ENCODE data around the gene GABRD. TPM values are rescaled to one million over a fixed set of nuclear protein-coding genes. Genes with fewer than 3 reads are reported as not detected.

GABRD gene
- total and polyA plus RNA-seq, 10 of the 15 experiments (the other 5 are each of a cell fraction or from before 2014, with no cell fraction given): not detected

- intact Hi-C loops (cut with micrococcal nuclease; ENCODE audit: unreplicated experiment): no loop called here
- Histone ChIP-seq H3K9ac (ENCODE audit: control insufficient read depth, insufficient read depth, low read length) (no peak overlapping the region), H2AFZ (ENCODE audit: control insufficient read depth, low read depth, low read length) (no peak overlapping the region), H3K4me1 (ENCODE audit: control insufficient read depth, insufficient read depth, low read length) (no peaks in the 10 kb centered on the region), H3K9me3 (replicated peaks; ENCODE audit: control insufficient read depth, insufficient read depth, low read length) (no peaks in the 10 kb centered on the region), H3K36me3 (ENCODE audit: control insufficient read depth in 2 of 2, insufficient read depth in 2 of 2, low read length in 1 of 2) (no peaks in the 10 kb centered on the region), H3K27me3 (replicated peaks in 1 of 2; ENCODE audit: control insufficient read depth in 2 of 2, insufficient read depth in 2 of 2, low read length in 1 of 2) (no peaks in the 10 kb centered on the region), H3K79me2 (ENCODE audit: control insufficient read depth, insufficient read depth, low read length) (no peaks in the 10 kb centered on the region), H3K27ac (ENCODE audit: control insufficient read depth, insufficient read depth) (no peak overlapping the region), H4K20me1 (ENCODE audit: control insufficient read depth, insufficient read depth) (no peaks in the 10 kb centered on the region), H3K4me2 (ENCODE audit: control insufficient read depth, insufficient read depth) (no peak overlapping the region), H3K4me3 (no peak overlapping the region)
- POLR2A ChIA-PET: no interaction called here
- ATAC-seq (no peak), FAIRE-seq (no peak), DNase-seq (ENCODE audit: low read depth, low spot score) (no peak)
- no TSS peak for BruUV-seq (replicated peaks)
- CTCF ChIA-PET: interaction anchor here (1.1 kb wide), 1 partner anchor 11 kb away, joined by 3 read pairs; no protein-coding TSS in a partner anchor
- RAD21 ChIA-PET (ENCODE audit: unreplicated experiment): no interaction called here
- in situ Hi-C loops (cut with MboI): no loop called here
- 90% methylated on average over 28 of the region's 29 CpGs for WGBS (ENCODE audit: insufficient coverage, insufficient replicate concordance, low lambda C conversion rate, missing lambda C conversion rate)
- TF ChIP-seq RBBP5 (conservative IDR thresholded peaks at IDR 0.05) (no peak), ZNF274 (IDR thresholded peaks at IDR 0.05; ENCODE audit: insufficient read depth, insufficient read length) (no peak), ELK1 (IDR thresholded peaks at IDR 0.05; ENCODE audit: low read depth, low read length) (no peak), RUNX3 (IDR thresholded peaks at IDR 0.05; ENCODE audit: low read length) (no peak), SMAD5 (IDR thresholded peaks at IDR 0.05; ENCODE audit: low read depth) (no peak), JUND (IDR thresholded peaks at IDR 0.05; ENCODE audit: low read depth, low read length) (no peak), EED (IDR thresholded peaks at IDR 0.05; ENCODE audit: low read depth) (no peak), HDGF (IDR thresholded peaks at IDR 0.05) (no peak), ZNF622 (IDR thresholded peaks at IDR 0.05) (no peak), CBX5 (IDR thresholded peaks at IDR 0.05; ENCODE audit: low read depth) (no peak), CEBPZ (IDR thresholded peaks at IDR 0.05; ENCODE audit: low read depth, low read length) (no peak), E2F8 (IDR thresholded peaks at IDR 0.05; ENCODE audit: low read depth, partially characterized antibody) (no peak), MEF2A (IDR thresholded peaks at IDR 0.05; ENCODE audit: insufficient read depth, low read depth, low read length) (no peak), HSF1 (IDR thresholded peaks at IDR 0.05; ENCODE audit: low read depth, low read length) (no peak), PBX3 (IDR thresholded peaks at IDR 0.05; ENCODE audit: insufficient replicate concordance, low read depth, low read length) (no peak)
- SMC1A ChIA-PET (ENCODE audit: uncharacterized antibody, unreplicated experiment): interaction anchor here (0.6 kb wide), 1 partner anchor 906 kb away, joined by 3 read pairs; no protein-coding TSS in a partner anchor
Observed at GRCh38 chr1:2055911-2056575, 36.9 kb downstream of the GABRD start.

All from GM12878 (cell line).